GM19025 (cell line): ENCODE results near the gene RAB31.

Experiments used
- ATAC-seq: cut with Tn5 transposase; IDR thresholded peaks from one replicate; pipeline ENCODE4 v1.9.1; 2021; ENCODE audit warnings: mild to moderate bottlenecking, low read depth, moderate library complexity; ENCODE audit not compliant: unreplicated experiment

Gene RAB31

DNA sequence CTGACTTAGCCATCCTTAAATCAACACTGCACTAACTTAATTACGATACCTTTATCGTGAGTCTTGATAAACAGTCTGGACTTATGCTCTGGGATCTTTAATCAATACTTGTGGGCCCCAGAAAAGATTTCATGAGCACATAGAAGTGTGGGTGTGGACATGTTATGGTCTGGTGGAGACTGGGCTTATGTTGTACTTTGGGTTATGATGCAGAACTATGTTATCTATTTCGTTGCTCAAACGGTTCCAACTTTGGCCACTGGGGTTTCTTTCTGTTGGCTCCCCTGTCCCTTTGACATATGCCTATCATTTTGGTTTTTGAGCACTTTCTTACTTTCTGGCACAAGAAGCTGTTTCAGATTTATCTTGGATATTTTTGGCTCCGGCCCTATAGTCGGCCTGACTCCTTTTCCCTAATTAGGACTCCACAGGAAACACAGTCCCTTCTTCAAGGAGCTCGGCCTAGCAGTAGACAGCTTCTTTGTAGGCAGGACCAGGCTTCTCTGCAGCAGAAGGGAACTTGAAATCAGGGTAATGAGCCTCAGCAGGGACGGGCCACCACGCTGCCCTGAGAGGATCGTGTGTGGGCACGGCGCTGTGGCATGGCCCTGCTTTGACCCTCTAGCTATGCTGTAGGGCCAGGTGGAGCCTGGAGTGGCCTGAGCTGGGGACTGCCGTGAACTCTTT lies 123.1 kb downstream of the RAB31 start:
- no peak for ATAC-seq

DNA sequence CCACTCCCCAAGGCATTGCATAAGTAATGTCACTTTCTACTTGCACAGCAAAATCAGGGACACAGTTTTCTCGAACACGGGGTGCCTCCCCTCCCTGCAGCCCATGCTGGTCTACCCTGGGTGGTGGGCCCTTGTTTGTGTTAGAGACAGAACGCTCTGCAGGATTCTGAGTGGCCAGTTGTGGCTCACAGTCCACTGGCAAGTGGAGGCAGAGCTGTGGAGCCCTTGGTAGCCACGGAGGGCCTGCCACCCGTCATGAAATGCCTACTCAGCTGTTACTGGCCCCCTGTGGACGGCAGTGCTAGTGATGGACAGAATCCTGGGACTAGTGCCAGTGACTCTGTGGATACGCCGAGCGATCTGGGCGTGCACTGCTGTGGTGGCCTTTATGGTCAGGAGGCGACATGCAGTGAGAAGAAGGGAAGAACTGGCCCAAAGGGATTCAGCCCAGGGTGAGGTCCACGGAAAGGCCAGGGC lies 123.7 kb downstream of the RAB31 start:
- ATAC-seq = no peak

DNA sequence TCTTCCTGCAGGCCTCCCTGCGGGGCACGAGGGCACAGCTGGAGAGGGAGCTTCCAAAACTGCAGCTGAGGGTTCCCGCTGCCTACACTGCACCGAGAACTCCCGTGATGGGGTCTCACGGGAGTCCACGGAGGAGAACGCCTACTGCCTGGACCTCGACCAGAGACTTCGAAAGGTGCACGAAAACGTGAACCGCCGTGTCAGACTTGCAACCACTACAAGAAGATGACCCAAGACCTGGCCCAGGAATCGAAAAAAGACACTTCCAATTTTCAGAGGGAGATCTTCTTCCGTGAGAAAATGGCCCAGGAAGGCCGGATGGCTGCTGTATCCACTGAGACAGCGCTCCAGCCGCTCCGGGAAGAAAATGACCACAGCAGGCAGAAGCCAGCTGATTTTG lies 124.8 kb downstream of the RAB31 start:
- ATAC-seq = no peak

DNA sequence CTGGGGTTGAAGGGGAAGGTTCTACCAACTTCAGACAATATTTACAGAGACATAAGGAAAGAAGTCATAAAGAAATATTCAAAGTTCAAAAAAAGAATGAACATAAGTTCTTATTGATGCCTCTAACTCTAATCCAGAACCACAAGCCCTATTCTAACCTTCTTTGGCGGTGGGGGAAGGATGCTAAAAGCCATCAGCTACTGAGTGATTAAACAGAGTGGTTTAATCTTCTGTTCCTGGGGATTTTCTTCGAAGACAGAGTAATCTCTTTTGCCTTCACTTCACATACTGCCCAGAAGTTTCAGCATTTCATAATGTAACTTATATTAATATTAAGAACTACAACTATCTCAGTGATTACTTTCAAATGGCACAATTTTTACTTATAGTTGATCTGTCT lies 126.5 kb downstream of the RAB31 start:
- ATAC-seq = no peak

DNA sequence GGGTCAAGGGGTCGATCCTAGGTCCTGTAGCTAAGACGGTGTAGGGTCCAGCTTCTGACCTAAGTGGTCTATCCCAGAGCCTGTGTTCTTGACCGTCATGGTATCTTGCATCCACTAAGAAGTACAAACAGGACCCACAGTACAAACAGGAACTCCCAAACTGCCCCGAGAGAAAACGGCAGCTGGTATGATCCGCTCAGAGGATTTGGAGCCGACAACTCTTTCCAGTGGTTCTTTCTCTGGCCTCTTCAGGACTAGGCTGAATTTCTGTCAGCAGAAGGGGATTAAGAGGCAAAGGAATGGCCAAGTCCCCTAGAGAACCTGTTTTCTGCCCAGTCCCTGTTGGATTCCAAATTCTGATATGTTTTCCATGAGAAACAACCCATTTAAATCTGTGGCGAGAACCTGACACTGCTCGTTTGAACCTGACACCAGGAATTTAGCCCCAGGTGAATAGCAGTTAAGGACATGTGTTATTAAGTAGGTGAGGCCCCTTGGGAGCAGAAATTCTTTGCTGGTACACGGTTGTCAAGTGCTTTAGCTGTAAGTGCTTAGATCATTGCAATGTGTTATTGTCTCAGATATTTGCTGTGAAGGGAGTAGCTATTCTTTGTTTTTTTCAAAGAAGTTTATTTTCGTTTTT lies 127.1 kb downstream of the RAB31 start:
- no peak for ATAC-seq

DNA sequence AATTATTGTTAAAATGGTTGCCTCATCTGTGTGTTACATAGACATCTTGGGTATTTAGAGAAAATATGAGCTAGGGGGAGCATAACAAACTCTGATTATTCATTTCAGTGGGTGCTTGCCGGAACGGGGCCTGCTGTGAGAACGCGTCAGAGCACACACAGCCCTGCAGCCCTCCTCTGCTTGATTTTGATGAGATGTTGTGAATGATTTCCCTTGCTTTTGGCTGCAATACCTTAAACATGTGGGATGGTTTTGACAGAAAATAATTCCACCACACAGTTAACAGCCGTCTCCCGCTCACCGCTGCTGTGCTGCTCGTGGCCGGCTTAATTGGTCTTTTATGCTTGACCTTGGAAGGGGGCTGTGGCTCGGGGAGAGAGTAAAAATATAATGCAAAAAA lies 127.7 kb downstream of the RAB31 start:
- ATAC-seq = no peak

DNA sequence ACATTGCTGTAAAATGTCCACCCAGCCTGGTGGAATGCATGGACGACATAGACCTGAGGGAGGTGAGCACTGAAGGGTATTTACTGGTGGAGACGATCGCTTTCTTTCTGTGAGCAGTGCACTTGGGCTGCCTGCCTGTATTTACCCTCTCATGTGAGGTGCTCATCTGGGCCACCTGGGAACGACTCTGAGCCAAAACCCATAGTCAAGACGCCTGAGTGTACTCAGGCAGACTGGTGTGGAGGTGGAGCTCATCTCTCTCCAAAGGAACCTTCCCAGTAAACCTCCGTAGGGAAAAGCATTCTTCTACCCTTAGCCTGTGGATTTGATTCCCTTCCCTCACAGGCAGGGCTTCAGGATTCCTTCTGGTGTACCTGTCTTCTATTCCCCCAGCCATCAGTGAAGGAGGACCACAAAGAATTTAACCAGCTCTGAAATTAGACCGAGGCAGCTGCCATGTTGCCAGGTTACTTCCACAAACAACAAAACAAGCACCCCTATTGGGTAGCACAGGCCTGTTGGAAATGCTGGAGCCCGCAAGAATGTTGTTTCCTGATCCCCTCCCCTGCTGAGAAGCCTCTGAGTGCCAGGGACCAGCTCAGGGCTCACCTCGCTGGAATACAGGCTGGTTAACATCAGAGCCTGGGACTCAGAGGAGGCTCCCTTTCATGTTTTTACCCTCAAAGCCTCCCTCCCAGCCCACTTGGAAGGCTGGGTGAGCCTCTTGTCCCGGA lies 130.2 kb downstream of the RAB31 start:
- no peak for ATAC-seq

DNA sequence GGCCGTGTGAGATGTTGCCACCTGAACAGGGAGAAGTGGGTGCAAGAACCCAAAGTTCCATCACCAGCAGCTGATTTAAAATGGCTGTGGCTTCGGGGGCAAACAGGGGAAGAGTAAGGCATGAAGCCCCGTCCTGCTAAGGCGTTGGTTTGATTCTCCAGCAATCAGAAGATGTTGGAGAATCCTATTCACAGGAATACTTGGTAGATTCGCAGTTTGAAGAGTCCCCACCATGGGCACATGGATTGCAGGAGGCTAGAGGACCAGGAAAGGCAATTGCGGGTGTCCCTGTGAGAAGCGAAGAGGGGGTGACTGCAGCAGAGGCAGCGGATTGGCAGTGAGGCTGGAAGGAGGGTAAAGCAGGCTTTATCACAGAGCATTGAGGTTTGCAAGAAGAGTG lies 131.1 kb downstream of the RAB31 start:
- no peak for ATAC-seq

DNA sequence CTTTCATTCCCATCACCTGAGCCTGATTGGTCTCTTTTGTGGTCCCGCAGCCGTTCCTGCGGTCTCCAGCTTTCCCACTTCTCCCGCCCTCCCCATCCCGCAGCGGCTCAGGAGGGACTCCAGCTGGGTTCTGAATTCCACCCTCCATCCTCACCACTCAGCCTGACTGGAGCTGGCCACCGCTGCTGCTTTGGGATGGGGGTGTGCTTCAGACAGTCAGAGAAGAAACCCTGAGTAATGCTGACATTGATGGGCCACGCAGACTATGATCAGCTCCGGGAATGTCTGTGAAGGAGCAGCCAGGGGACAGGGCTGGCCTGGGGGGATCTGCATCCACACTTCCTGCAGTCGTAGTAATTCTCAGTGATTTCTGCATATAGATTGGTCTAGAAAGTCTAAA lies 131.8 kb downstream of the RAB31 start:
- no peak for ATAC-seq

DNA sequence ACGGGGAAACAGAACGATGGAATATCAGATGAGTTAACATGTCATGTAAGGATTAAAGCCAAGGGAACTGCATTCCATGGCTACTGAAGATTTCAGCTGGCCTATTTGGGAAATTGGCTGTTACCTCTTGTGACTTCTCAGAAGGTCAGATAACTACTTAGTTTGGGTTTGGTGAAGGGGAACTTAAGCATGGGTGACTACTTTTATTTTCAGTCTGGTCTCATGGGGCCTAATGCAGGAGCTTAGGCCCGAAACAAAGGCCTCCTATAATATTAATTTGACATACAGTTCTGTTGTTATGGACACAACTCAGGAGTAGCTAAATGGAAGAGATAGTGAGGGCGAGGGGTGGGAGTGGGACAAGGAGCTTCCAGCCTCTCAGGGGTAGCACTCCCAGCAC lies 133.7 kb downstream of the RAB31 start:
- ATAC-seq = no peak

DNA sequence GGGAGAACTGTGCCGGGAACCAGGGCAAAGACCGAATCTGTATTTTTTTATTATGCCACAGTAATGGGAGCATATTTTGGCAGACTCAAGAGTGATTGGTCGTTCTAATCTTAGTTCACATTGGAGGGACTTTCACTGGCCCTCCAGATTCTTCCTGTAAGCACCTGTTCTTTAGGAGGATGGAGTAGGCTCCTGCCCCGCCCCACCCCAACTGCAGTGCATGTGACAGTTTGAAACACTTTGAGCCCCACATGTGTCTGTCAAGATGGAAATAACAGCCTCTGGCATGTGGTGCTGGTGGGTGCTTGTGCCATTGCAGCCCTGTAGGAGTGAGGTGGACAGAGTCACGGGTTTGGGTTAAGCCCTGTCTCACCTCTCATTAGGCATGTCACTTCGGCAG lies 134.3 kb downstream of the RAB31 start:
- no peak for ATAC-seq

DNA sequence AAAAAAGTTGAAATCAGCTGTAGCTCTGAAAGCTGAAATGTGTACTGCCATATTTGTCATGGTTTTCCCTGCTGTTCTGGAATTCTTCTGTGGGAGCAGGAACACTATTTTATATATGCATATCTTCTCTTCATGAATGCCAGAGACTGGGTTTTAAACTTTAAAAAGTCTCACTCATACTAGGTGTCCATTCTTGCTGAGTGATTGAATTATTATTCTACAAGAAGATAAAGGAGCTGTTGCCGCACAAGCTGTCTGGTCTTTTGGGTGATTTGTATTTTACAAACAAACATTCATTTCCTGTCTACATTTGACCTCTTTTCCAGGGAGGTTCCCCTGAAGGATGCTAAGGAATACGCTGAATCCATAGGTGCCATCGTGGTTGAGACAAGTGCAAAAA lies 137.2 kb downstream of the RAB31 start:
- ATAC-seq = no peak

DNA sequence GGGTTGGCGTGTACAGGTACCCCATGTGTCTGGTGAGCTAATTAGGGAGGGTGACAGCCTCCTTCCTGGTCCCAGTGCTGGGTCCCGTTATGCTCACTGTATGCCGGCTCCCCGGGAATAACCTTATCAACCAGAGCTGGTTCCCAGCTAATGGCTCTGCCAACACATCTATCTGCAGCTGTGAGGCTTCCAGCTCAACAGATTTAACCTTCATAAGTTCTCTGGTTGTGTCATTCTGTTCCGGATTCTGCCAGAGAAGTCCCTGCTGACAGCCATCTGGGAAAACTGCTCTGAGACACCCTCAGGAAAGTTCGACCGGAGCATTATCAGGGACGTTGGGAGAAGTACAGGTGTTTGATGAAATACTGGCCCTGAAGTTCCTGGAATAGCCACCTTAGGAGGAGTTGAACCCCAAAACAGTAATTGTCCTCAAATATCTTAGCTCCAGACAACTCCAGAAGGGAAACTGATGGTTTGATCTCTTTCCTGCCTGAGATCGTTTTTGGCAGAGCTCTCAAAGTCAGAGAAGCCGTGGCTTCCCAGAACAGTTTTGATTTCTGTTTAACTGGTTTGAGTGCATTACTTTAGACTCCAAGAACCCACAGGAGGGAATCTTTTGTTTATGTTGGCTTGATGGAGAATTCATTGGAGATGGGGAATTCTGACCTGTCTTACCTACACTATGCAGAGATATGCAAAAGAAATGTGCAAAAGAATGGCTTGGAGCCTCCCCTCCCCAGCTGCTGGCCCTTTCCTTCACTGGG lies 138.2 kb downstream of the RAB31 start:
- no peak for ATAC-seq

DNA sequence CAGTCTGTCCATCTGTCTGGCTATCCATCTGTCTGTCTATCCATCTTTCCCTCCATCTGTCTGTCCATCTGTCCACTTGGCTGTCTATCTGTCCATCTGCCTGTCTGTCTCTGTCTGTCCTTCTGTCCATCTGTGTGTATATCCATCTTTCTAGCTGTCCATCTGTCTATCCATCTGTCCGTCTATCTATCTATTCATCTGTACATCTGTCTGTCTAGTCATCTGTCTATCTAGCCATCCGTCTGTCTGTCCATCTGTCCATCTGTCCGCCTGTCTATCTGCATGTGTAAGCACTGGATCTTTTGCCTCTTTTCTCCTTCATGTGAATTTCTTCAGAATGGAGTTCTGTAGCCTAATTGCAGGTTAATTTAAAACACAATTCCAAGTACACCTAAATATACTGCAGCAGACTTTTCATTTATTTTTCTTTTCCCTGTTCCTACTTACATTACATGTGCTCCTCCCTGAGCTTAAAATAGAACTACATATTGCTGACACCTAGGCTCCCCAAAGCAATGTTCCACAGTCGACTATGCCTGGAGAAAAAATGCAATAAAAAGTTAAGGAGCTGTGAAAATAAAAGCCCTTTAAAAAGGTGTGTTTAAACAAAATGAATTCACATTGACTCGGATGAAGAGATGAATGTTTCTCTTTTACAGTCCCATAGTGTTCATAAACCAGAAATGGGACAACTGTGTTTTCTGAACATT lies 140.2 kb downstream of the RAB31 start:
- no peak for ATAC-seq

DNA sequence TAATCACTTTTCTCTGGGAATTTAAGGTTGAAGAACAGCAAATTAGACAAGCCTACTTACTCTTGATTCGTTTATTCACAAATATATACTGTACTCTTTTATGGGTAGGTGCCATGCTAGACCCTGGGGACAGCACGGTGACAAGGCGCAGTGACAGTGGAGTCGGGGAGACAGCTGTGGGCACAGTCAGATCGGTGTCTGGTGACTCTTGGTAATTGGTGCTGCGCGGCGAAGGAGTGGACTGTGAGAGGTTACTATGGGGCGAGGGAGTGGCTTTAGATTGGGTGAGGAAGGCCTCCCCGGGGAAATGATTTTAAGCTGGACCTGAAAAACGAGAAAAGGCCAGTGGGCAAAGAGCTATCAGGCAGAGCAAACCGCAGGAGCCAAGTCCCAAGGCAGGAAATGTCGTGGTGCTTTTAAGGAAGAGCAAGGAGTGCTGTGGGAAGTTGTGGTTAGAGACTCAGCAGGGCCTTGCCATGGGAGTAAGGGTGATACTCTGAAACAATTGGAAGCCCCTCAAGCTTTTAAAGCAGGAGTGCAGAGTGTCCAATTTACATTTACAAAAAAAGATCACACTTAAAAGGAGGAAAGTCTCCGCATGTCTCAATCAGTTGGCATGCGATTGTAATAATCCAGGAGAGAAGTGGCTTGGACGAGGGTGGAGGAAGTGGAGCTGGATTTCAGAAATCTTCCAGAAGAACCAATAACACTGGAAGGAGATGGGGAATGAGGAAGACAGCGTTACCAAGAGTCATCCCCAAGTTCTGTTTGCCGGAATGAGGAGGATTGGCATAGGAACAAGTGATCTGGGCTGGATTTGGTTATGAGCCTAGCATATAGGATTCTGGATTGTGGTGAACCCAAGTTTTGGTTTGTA lies 141.5 kb downstream of the RAB31 start:
- no peak for ATAC-seq

DNA sequence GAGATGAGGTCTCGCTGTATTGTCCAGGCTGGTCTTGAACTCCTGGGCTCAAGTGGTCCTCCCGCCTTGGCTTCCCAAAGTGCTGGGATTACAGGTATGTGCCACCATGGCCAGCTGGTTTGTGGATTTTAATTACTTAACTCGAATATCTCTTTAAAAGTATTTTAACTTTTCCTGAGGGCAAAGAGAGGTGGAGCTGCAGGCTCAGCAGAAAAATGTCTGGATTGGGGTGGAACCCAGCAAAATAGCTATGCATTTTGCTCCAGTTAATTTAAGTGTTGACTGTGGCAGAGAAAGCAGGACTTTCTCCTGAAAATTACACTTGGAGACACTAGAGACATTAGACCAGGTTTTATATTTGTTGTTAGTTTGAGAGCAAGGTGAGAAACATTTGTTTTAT lies 142.2 kb downstream of the RAB31 start:
- ATAC-seq = no peak

DNA sequence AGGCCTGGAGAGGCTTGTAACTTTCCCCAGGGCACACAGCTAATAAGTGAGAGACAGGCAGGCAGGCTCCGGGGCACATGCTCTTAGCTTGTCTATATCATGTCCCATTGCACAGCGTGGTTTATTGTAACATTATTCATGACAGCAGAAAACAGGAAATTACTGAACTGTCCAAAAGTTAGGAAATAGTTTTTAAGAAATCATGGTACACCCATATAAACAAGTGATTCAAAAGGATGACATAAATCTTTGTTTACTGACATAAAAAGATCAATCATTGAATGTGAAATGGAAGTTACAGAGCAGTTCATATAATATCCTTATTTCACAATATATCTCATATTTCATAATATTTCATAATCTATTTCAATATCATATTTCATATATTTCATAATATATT lies 143.4 kb downstream of the RAB31 start:
- ATAC-seq = no peak

DNA sequence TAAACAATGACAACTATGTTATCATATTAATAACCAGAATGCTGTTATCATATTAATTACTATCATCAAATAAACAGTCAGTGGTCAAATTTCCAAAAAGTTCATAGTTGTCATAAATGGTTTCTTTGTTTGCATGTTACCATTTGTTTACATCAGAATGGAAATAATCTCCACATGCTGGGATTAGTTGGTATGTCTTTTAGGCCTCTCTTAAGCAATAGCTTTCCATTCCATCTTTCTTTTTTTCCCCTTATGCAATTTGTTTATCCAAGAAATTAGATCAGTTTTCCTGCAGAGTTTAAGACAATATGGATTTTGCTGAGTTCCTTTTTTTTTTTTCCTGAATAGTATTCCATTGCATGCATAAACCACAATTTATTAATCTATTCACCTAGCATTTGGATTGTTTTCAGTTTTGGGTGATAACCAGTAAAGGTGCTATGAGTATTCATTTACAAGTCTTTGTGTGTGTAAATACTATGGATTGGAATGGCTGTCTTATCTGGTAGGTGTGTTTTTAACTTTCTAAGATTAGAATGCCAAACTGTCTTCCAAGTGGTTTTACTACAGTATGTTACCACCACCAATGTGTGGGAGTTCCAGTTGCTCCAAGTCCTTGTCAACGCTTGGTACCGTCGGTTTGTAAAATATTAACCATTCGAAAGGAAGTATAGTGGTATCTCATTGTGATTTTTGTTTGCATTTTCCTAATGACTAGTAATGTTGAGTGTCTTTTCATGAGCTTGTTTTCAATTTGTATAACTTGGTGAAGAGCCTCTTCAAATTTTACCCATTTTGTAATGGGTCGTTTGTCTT lies 144.4 kb downstream of the RAB31 start:
- ATAC-seq = no peak
